Stomach smooth muscle (tissue), 2 donors: ENCODE data around the gene LPP.
A peak's percentile ranks its signal among the peaks of the same experiment; 100 is the strongest.

Source experiments
- H3K27ac ChIP-seq: one replicate; pipeline ENCODE4 v1.7.0; 2013; ENCODE audit warnings: mild to moderate bottlenecking, low read length, inconsistent platforms
- H3K27me3 ChIP-seq, 2 donors: one replicate each; pipeline ENCODE4 v1.7.0; 2013; ENCODE audit warnings: low read length in 2 of 2; ENCODE audit not compliant: insufficient read depth in 2 of 2, control insufficient read depth in 1 of 2
- H3K36me3 ChIP-seq, 2 donors: one replicate each; pipeline ENCODE4 v1.7.0; 2013; ENCODE audit warnings: low read length in 2 of 2; ENCODE audit not compliant: control insufficient read depth in 2 of 2, insufficient read depth in 2 of 2
- H3K4me1 ChIP-seq: one replicate; pipeline ENCODE4 v1.7.0; 2013; ENCODE audit warnings: low read length; ENCODE audit not compliant: control insufficient read depth, insufficient read depth
- H3K4me3 ChIP-seq, 2 donors: one replicate each; pipeline ENCODE4 v1.7.0; 2013; ENCODE audit warnings: low read length in 2 of 2
- H3K9ac ChIP-seq, 2 donors: one replicate each; pipeline ENCODE4 v1.7.0; 2013; ENCODE audit warnings: low read length in 2 of 2, mild to moderate bottlenecking in 1 of 2
- H3K9me3 ChIP-seq, 2 donors: one replicate each; pipeline ENCODE4 v1.7.0; 2013; ENCODE audit warnings: low read length in 2 of 2; ENCODE audit not compliant: control insufficient read depth in 2 of 2
- donor health status: healthy.
- donor health status: Pancreatic carcinoma.

Gene LPP

DNA sequence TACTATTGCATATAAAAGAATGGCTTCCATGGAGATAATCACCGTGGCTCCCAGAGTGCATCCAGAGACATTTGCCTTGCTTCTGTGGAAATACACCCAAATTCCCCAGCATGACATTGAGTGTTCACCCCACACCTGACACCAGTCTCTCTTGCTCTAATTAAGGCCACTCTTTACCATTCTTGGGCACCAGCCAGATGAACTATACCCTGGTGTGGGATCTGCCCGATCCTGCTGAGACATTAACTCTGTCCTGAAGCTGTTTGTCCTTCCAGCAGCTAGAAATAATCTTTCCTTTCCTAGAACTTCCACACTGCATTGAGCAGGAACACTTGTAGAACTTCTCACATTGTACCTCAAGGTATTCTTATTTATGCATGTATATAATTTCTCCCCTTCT lies 105.2 kb downstream of the LPP start:
- peaks cover 5 to 8% of the 10 kb centered on the region in 2 donors for H3K36me3 ChIP-seq
- peak overlapping the region; percentile 78 for H3K27ac ChIP-seq
- H3K27me3 ChIP-seq = no peaks in the 10 kb centered on the region
- no peaks in the 10 kb centered on the region for H3K9me3 ChIP-seq
- no peak overlapping the region for H3K4me3 ChIP-seq
- peaks cover 63% of the 10 kb centered on the region for H3K4me1 ChIP-seq
- no peak overlapping the region for H3K9ac ChIP-seq

DNA sequence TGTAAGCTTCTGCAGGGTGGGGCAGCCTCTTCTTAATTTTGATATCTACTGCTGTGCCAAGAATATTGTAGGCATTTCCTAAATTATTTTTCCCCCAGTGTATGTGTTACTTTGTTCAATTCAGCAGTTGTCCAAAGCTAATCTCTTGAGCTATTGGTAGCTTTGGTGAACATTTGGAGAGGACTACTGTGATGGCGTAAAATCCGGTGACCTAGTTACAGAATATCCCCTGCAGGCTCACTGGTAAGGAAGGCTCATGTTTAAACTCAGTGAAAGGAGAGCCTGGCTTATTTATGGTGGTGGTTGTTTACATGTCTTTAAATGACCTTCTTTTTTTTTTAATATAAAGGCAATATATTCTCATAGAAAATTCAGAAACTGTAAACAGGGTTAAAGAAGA lies 105.6 kb downstream of the LPP start:
- H3K27me3 ChIP-seq = no peaks in the 10 kb centered on the region
- no peak overlapping the region for H3K4me3 ChIP-seq
- peak overlapping the region; percentile 78 for H3K27ac ChIP-seq
- no peaks in the 10 kb centered on the region for H3K9me3 ChIP-seq
- H3K36me3 ChIP-seq = peaks cover 5 to 8% of the 10 kb centered on the region in 2 donors
- H3K4me1 ChIP-seq = peaks cover 63% of the 10 kb centered on the region
- peak overlapping the region in 1 of 2 donors; percentile 14 for H3K9ac ChIP-seq

DNA sequence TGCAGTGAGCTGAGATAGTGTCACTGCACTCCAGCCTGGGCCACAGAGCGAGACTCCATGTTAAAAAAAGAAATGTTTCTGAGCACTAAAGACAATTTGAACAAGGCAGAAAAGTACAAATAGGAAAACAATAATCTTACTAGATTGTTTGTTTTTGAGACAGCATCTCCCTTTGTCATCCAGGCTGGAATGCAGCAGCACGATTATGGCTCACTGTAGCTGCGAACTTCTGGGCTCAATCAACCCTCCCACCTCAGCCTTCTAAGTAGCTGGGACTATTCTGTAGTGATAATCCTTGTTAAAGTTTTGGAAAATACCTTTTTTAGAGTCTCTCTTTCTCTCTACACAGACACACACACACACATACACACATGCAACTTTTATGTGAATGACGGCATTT lies 107.1 kb downstream of the LPP start:
- Histone ChIP-seq H3K36me3 (peaks cover 0 to 2% of the 10 kb centered on the region in 2 donors), H3K4me3 (no peak overlapping the region), H3K9me3 (no peaks in the 10 kb centered on the region), H3K27me3 (no peaks in the 10 kb centered on the region), H3K27ac (peak overlapping the region; percentile 99), H3K4me1 (peaks cover 67% of the 10 kb centered on the region), H3K9ac (peak overlapping the region; percentile 22 to 90)

DNA sequence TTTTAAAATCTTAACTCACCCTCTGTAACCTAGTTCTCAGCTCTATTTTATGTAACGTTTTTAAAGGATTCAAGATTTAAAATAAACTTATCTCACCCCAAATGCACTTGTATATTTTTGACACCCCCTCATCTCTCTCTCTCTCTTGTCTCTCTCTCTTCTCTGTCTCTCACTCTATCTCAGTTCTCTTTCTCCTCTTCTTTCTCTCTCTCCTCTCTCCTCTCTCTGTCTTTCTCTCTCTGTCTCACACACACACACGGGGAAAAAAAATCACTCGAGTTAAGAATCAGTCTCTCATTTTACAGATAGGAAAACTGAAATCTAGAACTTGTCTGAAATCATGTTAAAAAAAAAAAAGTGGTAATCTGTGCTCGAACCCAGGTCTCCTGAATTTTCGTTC lies 108.5 kb downstream of the LPP start:
- Histone ChIP-seq H3K9ac (peak overlapping the region; percentile 72 to 90), H3K36me3 (no peaks in the 10 kb centered on the region), H3K4me3 (no peak overlapping the region), H3K27ac (peak overlapping the region; percentile 99), H3K4me1 (peaks cover 73% of the 10 kb centered on the region), H3K9me3 (no peaks in the 10 kb centered on the region), H3K27me3 (no peaks in the 10 kb centered on the region)

DNA sequence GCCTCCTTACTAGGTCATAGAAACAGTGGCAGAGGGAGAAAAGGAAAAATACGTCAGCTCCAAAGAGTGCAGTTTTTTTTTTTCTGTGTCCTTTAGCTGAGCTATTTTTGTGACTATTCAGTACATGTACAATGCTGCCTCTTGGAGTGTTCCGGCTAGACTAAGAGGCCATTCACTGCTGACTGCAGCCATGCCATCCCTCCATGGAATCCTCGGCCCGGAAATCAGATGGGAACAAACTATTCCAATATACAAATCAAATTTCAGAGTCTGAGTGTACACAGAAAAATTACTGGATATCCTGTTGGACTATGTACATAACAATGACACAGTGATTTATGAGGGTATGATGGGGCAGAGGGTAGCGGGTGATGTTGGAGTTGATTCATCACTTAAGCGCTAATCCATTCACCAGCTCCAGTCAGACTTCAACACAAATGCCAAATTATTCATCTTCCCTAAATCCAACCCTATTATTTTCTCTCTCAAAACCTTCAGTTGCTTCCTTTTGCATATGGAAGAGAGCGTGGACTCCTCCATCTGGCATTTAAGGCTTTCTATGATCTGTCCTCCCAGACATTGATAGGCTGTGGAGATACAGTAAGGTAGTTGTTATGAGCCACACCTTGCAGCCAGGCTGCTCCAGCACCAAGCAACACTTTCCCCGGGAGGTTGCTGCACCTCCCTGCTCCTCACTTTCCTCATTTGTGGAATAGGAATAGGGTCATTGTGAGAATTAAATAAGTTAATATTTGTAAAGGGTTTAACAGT lies 109.1 kb downstream of the LPP start:
- Histone ChIP-seq H3K4me1 (peaks cover 72% of the 10 kb centered on the region), H3K27me3 (no peaks in the 10 kb centered on the region), H3K27ac (peak overlapping the region; percentile 99), H3K9ac (peak overlapping the region; percentile 72 to 90), H3K36me3 (no peaks in the 10 kb centered on the region), H3K4me3 (no peak overlapping the region), H3K9me3 (no peaks in the 10 kb centered on the region)

DNA sequence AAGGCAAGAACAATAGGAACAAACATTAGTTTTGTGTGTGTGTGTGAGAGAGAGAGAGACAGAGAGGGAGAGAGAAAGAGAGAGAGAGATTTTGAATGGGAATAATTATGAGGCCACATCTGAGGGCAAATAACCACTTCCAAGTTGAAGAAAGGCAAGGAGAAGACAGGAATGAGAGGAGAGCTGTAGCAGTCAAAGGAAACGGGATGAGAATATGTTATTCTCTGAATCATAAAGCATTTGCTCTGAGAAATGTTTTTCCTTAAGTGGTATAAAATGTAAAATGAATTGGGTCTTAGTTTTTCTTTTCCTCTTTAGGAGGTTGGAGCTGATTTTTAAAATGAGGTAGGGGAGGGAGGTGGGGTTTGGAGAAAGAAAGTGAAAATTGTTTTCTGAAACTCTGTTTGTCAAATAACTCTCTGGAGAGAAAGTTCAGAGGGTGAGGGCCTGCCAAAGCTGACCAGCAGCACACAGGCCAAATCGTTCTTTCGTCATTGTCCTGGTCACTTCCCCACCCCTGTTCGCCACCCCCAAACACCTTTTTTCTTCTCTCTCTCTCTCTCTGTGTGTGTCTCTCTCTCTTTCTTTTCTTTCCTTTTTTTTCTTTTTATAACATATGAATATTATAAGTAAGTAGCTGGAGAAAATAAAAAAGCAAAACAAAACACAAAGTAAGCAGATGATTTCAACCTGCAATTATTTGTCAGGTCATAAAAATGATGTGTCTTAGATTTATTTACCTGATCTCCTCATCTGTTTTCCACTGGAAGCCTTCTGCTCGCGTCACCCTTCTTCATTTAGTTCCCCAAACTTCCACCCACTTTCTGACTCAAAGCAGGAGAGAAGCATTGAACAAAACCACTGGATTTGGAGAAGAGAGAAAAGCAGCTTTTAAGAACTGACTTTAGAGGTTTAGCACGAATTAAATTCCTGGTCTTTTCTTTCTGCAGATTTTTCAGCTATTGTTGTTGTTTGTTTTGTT lies 110.6 kb downstream of the LPP start:
- Histone ChIP-seq H3K4me1 (peaks cover 68% of the 10 kb centered on the region), H3K9ac (peak overlapping the region; percentile 85 to 86), H3K27me3 (no peaks in the 10 kb centered on the region), H3K9me3 (no peaks in the 10 kb centered on the region), H3K36me3 (no peaks in the 10 kb centered on the region), H3K4me3 (no peak overlapping the region), H3K27ac (peak overlapping the region; percentile 99)

DNA sequence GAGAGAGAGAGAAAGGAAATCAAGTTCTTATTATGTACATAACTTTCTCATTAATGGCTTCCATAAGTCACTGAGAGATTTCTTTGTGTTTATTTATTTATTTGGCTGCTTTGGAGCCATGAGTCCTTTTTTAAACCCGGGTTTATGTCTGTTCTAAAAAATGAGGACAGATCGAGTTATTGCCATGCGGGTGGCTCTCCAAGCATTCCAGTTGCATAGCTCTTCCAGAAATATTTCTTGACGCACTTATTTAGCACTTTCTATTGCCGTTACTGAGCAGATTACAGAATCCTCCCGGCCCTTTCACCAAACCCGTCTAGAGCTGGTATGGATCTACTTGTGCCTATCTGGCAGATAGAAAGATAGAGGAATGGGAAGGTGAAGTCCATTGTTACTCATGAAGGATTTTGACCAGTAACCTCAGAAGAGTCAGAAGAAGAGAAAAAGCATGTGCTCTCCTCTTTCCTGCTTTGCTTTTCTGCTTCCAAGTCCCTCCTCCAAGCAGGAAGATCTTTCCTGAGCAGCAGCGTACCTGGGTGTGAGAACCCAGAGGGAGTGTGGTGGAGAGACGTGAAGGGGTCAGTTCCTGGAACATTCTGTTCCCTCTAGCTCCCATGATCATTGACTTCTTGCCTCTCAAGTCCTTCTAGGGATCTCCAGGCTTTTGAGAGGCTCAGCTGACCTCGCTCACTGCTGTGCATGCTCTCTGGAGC lies 112.8 kb downstream of the LPP start:
- Histone ChIP-seq H3K9ac (peak overlapping the region; percentile 85 to 86), H3K27ac (peak overlapping the region; percentile 99), H3K4me3 (peak overlapping the region; percentile 40 to 56), H3K9me3 (no peaks in the 10 kb centered on the region), H3K4me1 (peaks cover 80% of the 10 kb centered on the region), H3K27me3 (no peaks in the 10 kb centered on the region), H3K36me3 (no peaks in the 10 kb centered on the region)

DNA sequence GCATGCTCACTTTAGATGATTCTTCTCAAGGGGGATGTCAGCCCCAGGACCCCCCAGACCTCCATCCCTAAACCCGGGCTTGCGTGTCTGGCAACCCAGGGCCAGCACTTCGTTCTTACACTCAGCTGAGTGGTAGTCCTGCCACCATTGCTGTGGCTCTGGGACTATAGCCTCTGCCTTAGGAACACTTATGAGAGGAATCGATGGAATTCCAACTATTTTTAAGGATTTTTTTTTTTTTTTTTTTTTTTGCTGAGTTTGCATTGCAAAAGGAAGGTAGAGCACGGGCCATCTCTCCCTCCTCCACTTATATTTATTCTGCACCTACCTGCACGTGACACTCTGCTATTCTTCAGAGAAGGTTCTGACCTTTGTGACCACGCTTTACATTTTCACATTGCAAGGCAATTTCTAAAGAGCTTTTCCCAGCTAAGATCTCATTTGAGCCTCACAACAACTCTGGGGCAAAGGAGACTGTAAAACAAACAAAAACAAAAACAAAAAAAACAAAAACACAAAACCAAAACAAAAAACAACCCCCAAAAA lies 113.9 kb downstream of the LPP start:
- Histone ChIP-seq H3K4me1 (peaks cover 88% of the 10 kb centered on the region), H3K4me3 (peak overlapping the region in 1 of 2 donors; percentile 41)

DNA sequence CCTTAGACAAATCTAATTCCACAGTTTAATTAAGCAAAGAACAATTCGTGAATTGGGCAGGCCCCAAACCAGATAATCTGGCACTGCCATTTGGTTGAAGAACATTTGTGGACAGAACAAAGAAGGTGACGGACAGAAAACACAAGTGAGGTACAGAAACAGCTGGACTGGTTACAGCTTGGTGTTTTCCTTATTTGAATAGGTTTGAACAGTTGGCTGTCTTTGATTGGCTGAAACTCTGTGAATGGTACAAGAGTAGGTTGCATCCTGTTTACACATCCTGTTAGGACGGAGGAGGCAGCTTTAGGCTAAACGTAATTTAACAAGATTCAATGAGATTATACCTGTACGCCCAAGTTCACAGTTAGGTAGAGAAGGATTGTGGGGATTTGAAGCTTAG lies 114.4 kb downstream of the LPP start:
- Histone ChIP-seq H3K27me3 (no peaks in the 10 kb centered on the region), H3K36me3 (no peaks in the 10 kb centered on the region), H3K27ac (peak overlapping the region; percentile 99), H3K4me3 (no peak overlapping the region), H3K9me3 (no peaks in the 10 kb centered on the region), H3K9ac (peak overlapping the region in 1 of 2 donors; percentile 85), H3K4me1 (peaks cover 89% of the 10 kb centered on the region)

More for the DNA sequence above, 113.9 kb downstream of the LPP start:
- Histone ChIP-seq H3K9me3 (no peaks in the 10 kb centered on the region), H3K36me3 (no peaks in the 10 kb centered on the region), H3K9ac (peak overlapping the region; percentile 55 to 85), H3K27me3 (no peaks in the 10 kb centered on the region), H3K27ac (peak overlapping the region; percentile 99)

DNA sequence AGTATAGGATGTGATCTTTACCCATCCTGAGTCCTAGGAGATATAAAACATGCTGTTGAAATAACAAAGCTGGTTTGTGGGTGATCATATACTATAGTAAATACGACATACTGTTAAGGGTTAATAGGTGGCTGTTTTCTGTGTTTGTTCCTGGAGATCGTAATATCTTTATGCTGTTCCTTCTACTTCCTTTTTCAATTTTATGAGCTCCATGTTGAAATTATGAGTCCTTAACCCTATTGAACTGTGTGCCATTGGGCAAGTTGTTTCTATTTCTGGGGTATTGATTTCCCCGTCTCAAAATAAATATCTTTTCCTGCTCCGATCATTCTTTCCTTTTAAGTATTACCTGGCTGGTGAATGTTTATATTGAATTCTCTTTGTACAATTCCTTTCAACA lies 115.1 kb downstream of the LPP start:
- Histone ChIP-seq H3K27me3 (no peaks in the 10 kb centered on the region), H3K4me1 (peaks cover 82% of the 10 kb centered on the region), H3K36me3 (no peaks in the 10 kb centered on the region), H3K27ac (peak overlapping the region; percentile 99), H3K4me3 (no peak overlapping the region), H3K9me3 (no peaks in the 10 kb centered on the region), H3K9ac (peak overlapping the region in 1 of 2 donors; percentile 85)
